ENCODE results near the gene PLXNC1. TPM values are rescaled to one million over a fixed set of nuclear protein-coding genes. Genes with fewer than 3 reads are reported as not detected.

PLXNC1 gene
- total and polyA plus RNA-seq, 4 donors = 1.7 to 70.0 (median 36.3) TPM

- no peaks in the 10 kb centered on the region for H3K4me1 ChIP-seq (ENCODE audit: control insufficient read depth in 5 of 5, insufficient read depth in 5 of 5, low read length in 5 of 5)
- H3K36me3 ChIP-seq (ENCODE audit: control insufficient read depth in 4 of 4, insufficient read depth in 4 of 4, low read length in 4 of 4) = no peaks in the 10 kb centered on the region
- H3K4me3 ChIP-seq = no peak overlapping the region
- TF ChIP-seq, protein P1, sequence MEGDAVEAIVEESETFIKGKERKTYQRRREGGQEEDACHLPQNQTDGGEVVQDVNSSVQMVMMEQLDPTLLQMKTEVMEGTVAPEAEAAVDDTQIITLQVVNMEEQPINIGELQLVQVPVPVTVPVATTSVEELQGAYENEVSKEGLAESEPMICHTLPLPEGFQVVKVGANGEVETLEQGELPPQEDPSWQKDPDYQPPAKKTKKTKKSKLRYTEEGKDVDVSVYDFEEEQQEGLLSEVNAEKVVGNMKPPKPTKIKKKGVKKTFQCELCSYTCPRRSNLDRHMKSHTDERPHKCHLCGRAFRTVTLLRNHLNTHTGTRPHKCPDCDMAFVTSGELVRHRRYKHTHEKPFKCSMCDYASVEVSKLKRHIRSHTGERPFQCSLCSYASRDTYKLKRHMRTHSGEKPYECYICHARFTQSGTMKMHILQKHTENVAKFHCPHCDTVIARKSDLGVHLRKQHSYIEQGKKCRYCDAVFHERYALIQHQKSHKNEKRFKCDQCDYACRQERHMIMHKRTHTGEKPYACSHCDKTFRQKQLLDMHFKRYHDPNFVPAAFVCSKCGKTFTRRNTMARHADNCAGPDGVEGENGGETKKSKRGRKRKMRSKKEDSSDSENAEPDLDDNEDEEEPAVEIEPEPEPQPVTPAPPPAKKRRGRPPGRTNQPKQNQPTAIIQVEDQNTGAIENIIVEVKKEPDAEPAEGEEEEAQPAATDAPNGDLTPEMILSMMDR (IDR thresholded peaks at IDR 0.05; ENCODE audit: control extremely low read depth, extremely low read depth) = no peak
- no peak overlapping the region for H3K27ac ChIP-seq (ENCODE audit: low read depth in 1 of 2, low read length in 1 of 2)
- no peaks in the 10 kb centered on the region for H3K9me3 ChIP-seq (ENCODE audit: control insufficient read depth in 4 of 4, insufficient read depth in 3 of 4, low read length in 3 of 4)
- ATAC-seq (ENCODE audit: insufficient read depth, low FRiP score) = no peak
- peaks cover 0 to 2% (median 0%) of the 10 kb centered on the region in 3 donors for H3K27me3 ChIP-seq (ENCODE audit: control insufficient read depth in 3 of 3, insufficient read depth in 3 of 3, low read length in 2 of 3)
- WGBS, 2 donors = 59 to 70% methylated on average over 12 of the region's 12 CpGs
- H3K9ac ChIP-seq (ENCODE audit: insufficient read depth in 1 of 2, low read length in 2 of 2) = no peak overlapping the region
- no peak for DNase-seq
These were observed 20.9 kb upstream of the PLXNC1 start for GRCh38 chr12:94127239-94128131.

GRCh38 chr12:94128280-94128679 is 20.1 kb upstream of the PLXNC1 start:
- whole genome bisulfite sequencing, 2 donors = 65% methylated on average over 4 of the region's 4 CpGs
- Histone ChIP-seq H3K9ac (ENCODE audit: insufficient read depth in 1 of 2, low read length in 2 of 2) (no peak overlapping the region), H3K4me1 (ENCODE audit: control insufficient read depth in 5 of 5, insufficient read depth in 5 of 5, low read length in 5 of 5) (no peaks in the 10 kb centered on the region), H3K9me3 (ENCODE audit: control insufficient read depth in 4 of 4, insufficient read depth in 3 of 4, low read length in 3 of 4) (no peaks in the 10 kb centered on the region), H3K4me3 (no peak overlapping the region), H3K27me3 (ENCODE audit: control insufficient read depth in 3 of 3, insufficient read depth in 3 of 3, low read length in 2 of 3) (peaks cover 0 to 2% (median 0%) of the 10 kb centered on the region in 3 donors), H3K36me3 (ENCODE audit: control insufficient read depth in 4 of 4, insufficient read depth in 4 of 4, low read length in 4 of 4) (no peaks in the 10 kb centered on the region), H3K27ac (ENCODE audit: low read depth in 1 of 2, low read length in 1 of 2) (no peak overlapping the region)
- DNase-seq (no peak), ATAC-seq (ENCODE audit: insufficient read depth, low FRiP score) (no peak)
- TF ChIP-seq, protein P1 (IDR thresholded peaks at IDR 0.05; ENCODE audit: control extremely low read depth, extremely low read depth) = no peak

DNA sequence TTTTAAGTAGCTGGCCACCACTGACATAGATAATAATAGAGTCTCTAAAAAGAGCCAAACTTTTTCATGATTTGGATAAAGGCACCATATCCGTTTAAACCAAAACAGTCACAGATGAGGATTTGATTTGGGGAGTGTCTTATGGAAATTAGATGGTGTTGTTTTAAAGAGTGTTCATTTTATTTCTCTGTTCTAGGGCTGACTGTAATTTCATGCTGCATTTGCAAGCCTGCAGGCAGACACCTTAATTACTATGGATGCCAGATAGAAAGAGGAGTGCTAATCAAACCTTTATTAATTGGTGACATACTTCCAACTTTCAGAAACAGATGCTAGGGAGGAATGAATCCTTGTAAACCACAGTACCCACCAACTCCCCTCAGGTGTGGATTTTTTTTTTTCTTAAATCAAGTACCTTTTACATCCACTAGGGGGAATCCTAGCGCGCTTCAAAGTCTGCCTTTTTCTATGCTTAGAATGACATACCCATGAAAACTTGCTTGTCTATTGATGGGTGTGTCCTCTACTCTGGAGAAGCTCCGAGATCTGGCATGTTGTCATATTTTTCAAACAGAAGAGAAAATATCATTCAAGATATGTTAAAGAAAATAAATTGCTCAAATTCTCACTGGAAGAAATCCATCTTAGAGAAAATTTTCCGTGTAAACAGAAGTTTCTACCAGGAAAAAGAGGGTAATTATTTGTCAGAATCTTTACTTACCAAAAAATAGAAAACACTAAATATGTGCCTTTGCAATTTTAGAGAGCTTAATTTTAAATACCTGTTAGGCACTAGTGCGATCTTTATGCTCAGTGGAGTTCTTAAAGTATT is 14.2 kb upstream of the PLXNC1 start:
- TF ChIP-seq, protein P1 (IDR thresholded peaks at IDR 0.05; ENCODE audit: control extremely low read depth, extremely low read depth) = peak; percentile 41
- H3K36me3 ChIP-seq (ENCODE audit: control insufficient read depth in 4 of 4, insufficient read depth in 4 of 4, low read length in 4 of 4) = no peaks in the 10 kb centered on the region
- ATAC-seq (ENCODE audit: insufficient read depth, low FRiP score) (peak; percentile 75), DNase-seq (peak in 2 of 3 donors; percentile 59 to 70)
- WGBS, 2 donors = 29 to 32% methylated on average over 6 of the region's 6 CpGs
- no peak overlapping the region for H3K9ac ChIP-seq (ENCODE audit: insufficient read depth in 1 of 2, low read length in 2 of 2)
- H3K4me1 ChIP-seq (ENCODE audit: control insufficient read depth in 5 of 5, insufficient read depth in 5 of 5, low read length in 5 of 5) = no peaks in the 10 kb centered on the region
- no peaks in the 10 kb centered on the region for H3K27me3 ChIP-seq (ENCODE audit: control insufficient read depth in 3 of 3, insufficient read depth in 3 of 3, low read length in 2 of 3)
- no peak overlapping the region for H3K27ac ChIP-seq (ENCODE audit: low read depth in 1 of 2, low read length in 1 of 2)
- no peaks in the 10 kb centered on the region for H3K9me3 ChIP-seq (ENCODE audit: control insufficient read depth in 4 of 4, insufficient read depth in 3 of 4, low read length in 3 of 4)
- no peak overlapping the region for H3K4me3 ChIP-seq

All from lung (tissue), 12 donors.